OCI-LY7 (cell line): Measurements from ENCODE around the gene GBF1. TPM values are rescaled to one million over a fixed set of nuclear protein-coding genes. Genes with fewer than 3 reads are reported as not detected.

Experiments used
- BruUV-seq: library from RNA; stranded (reverse); fragments of 400-500 nt; replicated peaks from 2 replicates; lab custom pipeline; 2021; lab: Mats Ljungman, UMichigan
- CTCF ChIA-PET: fragments of 300-600 bp; sonication (Branson Sonifier 250); formaldehyde crosslinking; loops from one replicate; lab custom pipeline; 2022; ENCODE audit warnings: antibody characterized with exemption; ENCODE audit not compliant: unreplicated experiment; lab: Charles Lee
- POLR2A ChIA-PET: fragments of 300-600 bp; sonication (Branson Sonifier 250); formaldehyde crosslinking; loops from one replicate; lab custom pipeline; 2022; ENCODE audit warnings: antibody characterized with exemption; lab: Charles Lee
- DNase-seq: peaks from one replicate; pipeline ENCODE4 v3.0.0-alpha.2; 2015; ENCODE audit warnings: low spot score
- H2AFZ ChIP-seq: fragments of 200-600 bp; sonication (generic), shearing (Covaris generic); 2 replicates; pipeline ENCODE4 v1.6.1; 2014; ENCODE audit warnings: mild to moderate bottlenecking, antibody characterized with exemption, low read length, moderate library complexity
- H3K27ac ChIP-seq: fragments of 200-600 bp; sonication (generic); 2 replicates; pipeline ENCODE4 v1.5.1; 2014; ENCODE audit warnings: mixed run types, low read depth, mild to moderate bottlenecking, moderate library complexity, low read length, inconsistent platforms; ENCODE audit not compliant: poor library complexity, severe bottlenecking
- H3K36me3 ChIP-seq: fragments of 200-600 bp; sonication (generic); 2 replicates; pipeline ENCODE4 v1.6.1; 2014; ENCODE audit warnings: mild to moderate bottlenecking, antibody characterized with exemption, low read length, moderate library complexity, mixed read lengths; ENCODE audit not compliant: insufficient read depth
- H3K4me1 ChIP-seq: fragments of 200-600 bp; sonication (generic); 2 replicates; pipeline ENCODE4 v1.5.1; 2014; ENCODE audit warnings: mild to moderate bottlenecking, low read length; ENCODE audit not compliant: insufficient read depth, poor library complexity, severe bottlenecking
- H3K4me2 ChIP-seq: fragments of 200-600 bp; sonication (generic); 2 replicates; pipeline ENCODE4 v1.6.1; 2014; ENCODE audit warnings: mild to moderate bottlenecking, low read length
- H3K4me3 ChIP-seq: fragments of 200-600 bp; sonication (generic); 2 replicates; pipeline ENCODE4 v1.5.1; 2014; ENCODE audit warnings: mild to moderate bottlenecking, low read depth, low read length; ENCODE audit not compliant: poor library complexity, severe bottlenecking
- H3K79me2 ChIP-seq: fragments of 200-600 bp; sonication (generic); 2 replicates; pipeline ENCODE4 v1.6.1; 2016; ENCODE audit warnings: low read depth, mild to moderate bottlenecking, low read length, moderate library complexity, mixed read lengths; ENCODE audit not compliant: insufficient read depth
- H3K9me2 ChIP-seq: fragments of 200-600 bp; sonication (generic); 2 replicates; pipeline ENCODE4 v1.6.1; 2016; ENCODE audit warnings: mild to moderate bottlenecking, low read length, mixed read lengths; ENCODE audit not compliant: insufficient read depth
- H3K9me3 ChIP-seq: fragments of 200-600 bp; sonication (generic); 2 replicates; pipeline ENCODE4 v1.6.1; 2014; ENCODE audit warnings: mild to moderate bottlenecking, mixed run types, low read length, mixed read lengths
- H4K20me1 ChIP-seq: fragments of 200-600 bp; sonication (generic); 2 replicates; pipeline ENCODE4 v1.6.1; 2014; ENCODE audit warnings: mild to moderate bottlenecking, antibody characterized with exemption, low read length, moderate library complexity, mixed read lengths; ENCODE audit not compliant: insufficient read depth
- EZH2phosphoT487 ChIP-seq: fragments of 200-600 bp; sonication (generic); IDR thresholded peaks from 2 replicates; pipeline ENCODE4 v1.6.1; 2018; ENCODE audit warnings: low read depth, borderline replicate concordance, mild to moderate bottlenecking, mixed run types, antibody characterized with exemption, low read length, moderate library complexity, mixed read lengths
- intact Hi-C: fragments of 100-400 bp; cut with micrococcal nuclease; formaldehyde crosslinking; loops from one replicate; pipeline ENCODE4 v1.10.0; 2022; ENCODE audit not compliant: unreplicated experiment
- total RNA-seq, 2 experiments: library from RNA; depleted of rRNA in 1 of 2; stranded (reverse); fragments of >200 nt in 1 of 2; shearing (Covaris generic) in 1 of 2; gene quantifications; 2 replicates each; pipeline ENCODE4 v1.2.3, GENCODE V29; 2014 to 2022
- TF ChIP-seq, protein P1 (sequence below): fragments of 200-600 bp; sonication (generic); conservative IDR thresholded peaks from 2 replicates; pipeline ENCODE4 v1.5.1; 2014; ENCODE audit warnings: mild to moderate bottlenecking, antibody characterized with exemption, low read length, moderate library complexity, mixed read lengths

The GBF1 gene
- total RNA-seq, 2 experiments from 2014 or later = 17.8 to 33.4 TPM

DNA sequence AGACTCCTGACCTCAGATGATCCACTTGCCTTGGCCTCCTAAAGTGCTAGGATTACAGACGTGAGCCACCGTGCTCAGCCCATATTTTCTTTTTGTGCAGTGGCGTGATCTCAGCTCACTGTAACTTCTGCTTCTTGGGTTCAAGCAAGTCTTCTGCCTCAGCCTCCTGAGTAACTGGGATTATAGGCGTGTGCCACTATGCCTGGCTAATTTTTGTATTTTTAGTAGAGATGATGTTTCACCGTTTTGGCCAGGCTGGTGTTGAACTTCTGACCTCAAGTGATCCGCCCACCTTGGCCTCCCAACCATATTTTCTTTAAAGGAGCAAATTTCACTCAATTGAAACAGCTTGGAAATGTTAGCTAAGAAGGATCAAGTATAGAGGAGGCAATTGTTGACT lies 16.5 kb downstream of the GBF1 start:
- H3K79me2 ChIP-seq = peaks cover 13% of the 10 kb centered on the region; the same call in 1 of the 2 replicates
- TF ChIP-seq, protein P1, sequence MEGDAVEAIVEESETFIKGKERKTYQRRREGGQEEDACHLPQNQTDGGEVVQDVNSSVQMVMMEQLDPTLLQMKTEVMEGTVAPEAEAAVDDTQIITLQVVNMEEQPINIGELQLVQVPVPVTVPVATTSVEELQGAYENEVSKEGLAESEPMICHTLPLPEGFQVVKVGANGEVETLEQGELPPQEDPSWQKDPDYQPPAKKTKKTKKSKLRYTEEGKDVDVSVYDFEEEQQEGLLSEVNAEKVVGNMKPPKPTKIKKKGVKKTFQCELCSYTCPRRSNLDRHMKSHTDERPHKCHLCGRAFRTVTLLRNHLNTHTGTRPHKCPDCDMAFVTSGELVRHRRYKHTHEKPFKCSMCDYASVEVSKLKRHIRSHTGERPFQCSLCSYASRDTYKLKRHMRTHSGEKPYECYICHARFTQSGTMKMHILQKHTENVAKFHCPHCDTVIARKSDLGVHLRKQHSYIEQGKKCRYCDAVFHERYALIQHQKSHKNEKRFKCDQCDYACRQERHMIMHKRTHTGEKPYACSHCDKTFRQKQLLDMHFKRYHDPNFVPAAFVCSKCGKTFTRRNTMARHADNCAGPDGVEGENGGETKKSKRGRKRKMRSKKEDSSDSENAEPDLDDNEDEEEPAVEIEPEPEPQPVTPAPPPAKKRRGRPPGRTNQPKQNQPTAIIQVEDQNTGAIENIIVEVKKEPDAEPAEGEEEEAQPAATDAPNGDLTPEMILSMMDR = no peak
- no peak for TF ChIP-seq EZH2phosphoT487
- H3K4me1 ChIP-seq = no peaks in the 10 kb centered on the region
- H4K20me1 ChIP-seq = no peaks in the 10 kb centered on the region
- no peak overlapping the region for H3K4me2 ChIP-seq
- ChIA-PET CTCF (no interaction called here), POLR2A (interaction anchor here (0.6 kb wide), 1 partner anchor 11 kb away, joined by 3 read pairs; no protein-coding TSS in a partner anchor)
- H3K36me3 ChIP-seq = peaks cover 68% of the 10 kb centered on the region
- no peak overlapping the region for H2AFZ ChIP-seq
- no TSS peak for BruUV-seq
- H3K9me3 ChIP-seq = no peaks in the 10 kb centered on the region
- no peak overlapping the region for H3K4me3 ChIP-seq
- H3K27ac ChIP-seq = no peak overlapping the region
- intact Hi-C loops = no loop called here
- no peaks in the 10 kb centered on the region for H3K9me2 ChIP-seq
- no peak for DNase-seq

DNA sequence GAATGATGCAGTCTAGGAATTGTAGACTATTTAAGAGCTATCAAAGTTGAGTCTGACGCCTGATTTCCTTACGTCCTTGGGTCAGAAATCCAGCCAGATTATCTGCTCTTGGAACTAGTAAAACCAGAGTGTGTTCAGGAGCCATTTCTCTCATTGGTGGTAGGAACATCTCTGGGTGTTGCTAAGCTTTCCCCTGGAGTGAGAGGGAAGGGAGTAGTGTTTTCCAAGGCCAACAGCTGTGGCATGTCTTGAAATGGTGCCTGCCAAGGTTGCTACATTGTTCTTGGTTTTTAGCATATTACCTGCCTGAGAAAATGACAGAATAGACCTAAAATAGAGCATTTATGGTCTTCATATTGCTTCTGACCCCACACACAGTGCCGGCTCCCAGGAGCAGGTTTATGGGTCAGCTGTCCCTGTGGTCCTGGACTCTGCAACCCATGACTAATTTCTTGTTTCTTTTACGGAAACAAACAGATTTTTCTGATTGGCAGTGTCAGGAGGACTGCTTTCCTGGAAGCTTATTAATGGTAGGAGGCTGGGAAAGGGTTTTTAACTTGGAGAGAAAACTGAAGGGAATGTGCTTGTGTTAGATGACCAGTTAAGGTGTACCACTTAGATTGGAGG lies 17.5 kb downstream of the GBF1 start:
- H3K4me3 ChIP-seq = no peak overlapping the region
- H3K79me2 ChIP-seq = peaks cover 3% of the 10 kb centered on the region; the same call in 1 of the 2 replicates
- H4K20me1 ChIP-seq = no peaks in the 10 kb centered on the region
- no peaks in the 10 kb centered on the region for H3K9me2 ChIP-seq
- H3K36me3 ChIP-seq = peaks cover 73% of the 10 kb centered on the region
- CTCF ChIA-PET = no interaction called here
- H3K4me1 ChIP-seq = no peaks in the 10 kb centered on the region
- intact Hi-C loops = no loop called here
- no peak for DNase-seq
- H2AFZ ChIP-seq = no peak overlapping the region
- H3K9me3 ChIP-seq = no peaks in the 10 kb centered on the region
- no peak for TF ChIP-seq EZH2phosphoT487
- TF ChIP-seq, protein P1 = no peak
- H3K27ac ChIP-seq = no peak overlapping the region
- POLR2A ChIA-PET = no interaction called here
- H3K4me2 ChIP-seq = no peak overlapping the region
- no TSS peak for BruUV-seq

DNA sequence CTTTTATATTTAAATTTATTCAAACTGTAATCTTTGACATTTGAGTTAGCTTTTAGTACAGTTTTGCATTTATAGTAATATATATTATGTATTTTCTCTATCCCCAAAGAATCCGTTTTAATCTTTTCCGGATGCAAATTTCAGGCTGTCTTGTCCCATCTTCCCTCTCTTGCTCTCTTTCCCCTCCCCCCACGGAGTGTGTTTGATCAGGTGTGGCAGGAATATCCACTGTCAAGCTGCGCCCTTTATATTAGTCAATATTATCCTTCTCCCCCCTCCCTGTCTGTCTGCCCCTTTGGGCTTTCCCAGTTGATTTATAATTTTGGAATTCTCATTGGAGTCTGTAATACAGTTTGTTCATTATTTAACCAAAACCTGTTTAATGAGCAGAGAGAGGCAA lies 19.0 kb downstream of the GBF1 start:
- no peaks in the 10 kb centered on the region for H4K20me1 ChIP-seq
- BruUV-seq = no TSS peak
- no peak overlapping the region for H3K4me2 ChIP-seq
- no peaks in the 10 kb centered on the region; the same call in 1 of the 2 replicates for H3K79me2 ChIP-seq
- peaks cover 75% of the 10 kb centered on the region for H3K36me3 ChIP-seq
- no peak overlapping the region for H3K27ac ChIP-seq
- TF ChIP-seq, protein P1 = no peak
- TF ChIP-seq EZH2phosphoT487 = no peak
- H3K9me3 ChIP-seq = no peaks in the 10 kb centered on the region
- no peaks in the 10 kb centered on the region for H3K4me1 ChIP-seq
- no peak overlapping the region for H3K4me3 ChIP-seq
- ChIA-PET POLR2A (interaction anchor here (0.6 kb wide), 1 partner anchor 325 kb away, joined by 3 read pairs; no protein-coding TSS in a partner anchor), CTCF (no interaction called here)
- H2AFZ ChIP-seq = no peak overlapping the region
- no peak for DNase-seq
- H3K9me2 ChIP-seq = no peaks in the 10 kb centered on the region
- intact Hi-C loops = no loop called here
